HCT116 (cell line): ENCODE data around the gene SCYGR3. TPM values are rescaled to one million over a fixed set of nuclear protein-coding genes. Genes with fewer than 3 reads are reported as not detected.

Experiments
- ATAC-seq: fragments of 200-7000 bp; cut with Tn5 transposase; 2 replicates; pipeline ENCODE4 v1.9.1; 2020; ENCODE audit warnings: mild to moderate bottlenecking, moderate library complexity
- BruUV-seq: library from RNA; stranded (reverse); fragments of 400-500 nt; replicated peaks from 2 replicates; lab custom pipeline; 2021; lab: Mats Ljungman, UMichigan
- CTCF ChIA-PET: fragments of 300-600 bp; sonication (Branson Sonifier 250); formaldehyde crosslinking; loops from one replicate; lab custom pipeline; 2021; ENCODE audit warnings: antibody characterized with exemption; lab: Charles Lee
- POLR2A ChIA-PET: fragments of 300-600, 350-600 bp; sonication (Branson Sonifier 250); formaldehyde crosslinking; loops from one replicate; lab custom pipeline; 2021; ENCODE audit warnings: antibody characterized with exemption; lab: Charles Lee
- RAD21 ChIA-PET, 2 experiments: fragments of 300-600 bp; sonication (Branson Sonifier 250); formaldehyde crosslinking; loops; one replicate each; lab custom pipeline; 2023; ENCODE audit warnings: low total read pairs in 2 of 2; ENCODE audit not compliant: uncharacterized antibody in 2 of 2, unreplicated experiment in 2 of 2, low non-redundant PET in 1 of 2; lab: Charles Lee
- DNase-seq: peaks from one replicate; pipeline ENCODE4 v3.0.0-alpha.2; 2010; ENCODE audit warnings: low read depth, low spot score
- H2AFZ ChIP-seq: fragments of 200-600 bp; shearing (Covaris generic), sonication (generic); 2 replicates; pipeline ENCODE4 v1.6.1; 2017; ENCODE audit warnings: low read depth, mixed run types, mixed read lengths, antibody characterized with exemption, low read length; ENCODE audit not compliant: poor library complexity, severe bottlenecking
- H3K27ac ChIP-seq: 2 replicates; pipeline ENCODE4 v1.5.1; 2012; ENCODE audit warnings: low read depth, low read length
- H3K27me3 ChIP-seq: fragments of 200-600 bp; sonication (generic); 2 replicates; pipeline ENCODE4 v1.6.1; 2016; ENCODE audit warnings: mixed run types, low read length, mixed read lengths; ENCODE audit not compliant: insufficient read depth
- H3K36me3 ChIP-seq, 2 experiments: fragments of 200-500 bp in 1 of 2; fragments of 200-600 bp in 1 of 2; sonication (Bioruptor generic) in 1 of 2; sonication (generic) in 1 of 2; 2 replicates each; pipeline versions ENCODE4 v1.5.1 to v1.6.1; 2014 to 2016; ENCODE audit warnings: low read length in 2 of 2, inconsistent platforms in 1 of 2, mixed read lengths in 1 of 2, mixed run types in 1 of 2; ENCODE audit not compliant: insufficient read depth in 2 of 2, control insufficient read depth in 1 of 2
- H3K4me1 ChIP-seq, 2 experiments: fragments of 200-600 bp in 1 of 2; sonication (generic) in 1 of 2; 2 replicates each; pipeline versions ENCODE4 v1.5.1 to v1.6.1; 2012 to 2017; ENCODE audit warnings: low read length in 2 of 2, inconsistent platforms in 1 of 2, mild to moderate bottlenecking in 1 of 2, mixed read lengths in 1 of 2, mixed run types in 1 of 2, moderate library complexity in 1 of 2; ENCODE audit not compliant: insufficient read depth in 2 of 2, control insufficient read depth in 1 of 2
- H3K4me2 ChIP-seq: fragments of 200-600 bp; sonication (generic); 2 replicates; pipeline ENCODE4 v1.6.1; 2017; ENCODE audit warnings: mixed run types, low read length, mixed read lengths
- H3K4me3 ChIP-seq, 2 experiments: fragments of 200-600 bp in 1 of 2; sonication (generic) in 1 of 2; replicated peaks in 1 of 2; 2 replicates each; pipeline ENCODE4 v1.5.1; 2011 to 2016; ENCODE audit warnings: low read length in 2 of 2, control low read depth in 1 of 2, low read depth in 1 of 2, mild to moderate bottlenecking in 1 of 2, mixed read lengths in 1 of 2, mixed run types in 1 of 2
- H3K79me2 ChIP-seq: fragments of 200-600 bp; sonication (generic); 2 replicates; pipeline ENCODE4 v1.6.1; 2017; ENCODE audit warnings: mild to moderate bottlenecking, mixed run types, low read length, moderate library complexity, mixed read lengths; ENCODE audit not compliant: insufficient read depth
- H3K9ac ChIP-seq: fragments of 200-600 bp; sonication (generic); 2 replicates; pipeline ENCODE4 v1.6.1; 2016; ENCODE audit warnings: low read length, mixed read lengths
- H3K9me2 ChIP-seq: fragments of 200-600 bp; sonication (generic), shearing (Covaris generic); 2 replicates; pipeline ENCODE4 v1.6.1; 2017; ENCODE audit warnings: mixed run types, mild to moderate bottlenecking, moderate library complexity; ENCODE audit not compliant: insufficient read depth
- H3K9me3 ChIP-seq, 2 experiments: fragments of 200-500 bp in 1 of 2; fragments of 200-600 bp in 1 of 2; sonication (Bioruptor generic) in 1 of 2; sonication (generic) in 1 of 2; 2 replicates each; pipeline ENCODE4 v1.6.1; 2014 to 2017; ENCODE audit warnings: low read length in 2 of 2, mixed read lengths in 2 of 2, inconsistent platforms in 1 of 2, low read depth in 1 of 2, mild to moderate bottlenecking in 1 of 2, mixed run types in 1 of 2, moderate library complexity in 1 of 2; ENCODE audit not compliant: control insufficient read depth in 1 of 2, insufficient read depth in 1 of 2
- H4K20me1 ChIP-seq: fragments of 200-600 bp; sonication (generic), shearing (Covaris generic); 2 replicates; pipeline ENCODE4 v1.6.1; 2017; ENCODE audit warnings: mixed run types, mild to moderate bottlenecking, moderate library complexity; ENCODE audit not compliant: insufficient read depth
- CEBPB ChIP-seq: IDR thresholded peaks from 2 replicates; pipeline ENCODE4 v1.6.1; 2012; ENCODE audit warnings: low read depth
- EGR1 ChIP-seq: IDR thresholded peaks from 2 replicates; pipeline ENCODE4 v1.6.1; 2012; ENCODE audit warnings: low read depth
- ELF1 ChIP-seq: IDR thresholded peaks from 2 replicates; pipeline ENCODE4 v1.6.1; 2012; ENCODE audit warnings: low read depth, borderline replicate concordance
- EZH2phosphoT487 ChIP-seq: fragments of 200-600 bp; IDR thresholded peaks from 2 replicates; pipeline ENCODE4 v1.6.1; 2018; ENCODE audit warnings: antibody characterized with exemption, borderline replicate concordance
- JUND ChIP-seq: IDR thresholded peaks from 2 replicates; pipeline ENCODE4 v1.6.1; 2012
- POLR2AphosphoS5 ChIP-seq: IDR thresholded peaks from 2 replicates; pipeline ENCODE4 v1.6.1; 2011; ENCODE audit warnings: mild to moderate bottlenecking, low read depth, low read length, moderate library complexity
- RAD21 ChIP-seq: IDR thresholded peaks from 2 replicates; pipeline ENCODE4 v1.6.1; 2012; ENCODE audit warnings: low read depth, mild to moderate bottlenecking
- SIN3A ChIP-seq: IDR thresholded peaks from 2 replicates; pipeline ENCODE4 v1.6.1; 2012; ENCODE audit warnings: low read depth
- SP1 ChIP-seq: IDR thresholded peaks from 2 replicates; pipeline ENCODE4 v1.6.1; 2012; ENCODE audit warnings: low read depth
- SRF ChIP-seq: IDR thresholded peaks from 2 replicates; pipeline ENCODE4 v1.6.1; 2012; ENCODE audit warnings: low read depth
- YY1 ChIP-seq: IDR thresholded peaks from 2 replicates; pipeline ENCODE4 v1.6.1; 2011; ENCODE audit warnings: low read length, low read depth, moderate library complexity, mild to moderate bottlenecking; ENCODE audit not compliant: insufficient replicate concordance; ENCODE audit errors: extremely low read depth
- ZNF274 ChIP-seq: fragments of 200-500 bp; sonication (Bioruptor generic); IDR thresholded peaks from 2 replicates; pipeline ENCODE4 v1.6.1; 2014; ENCODE audit warnings: mild to moderate bottlenecking, low read depth, low read length, inconsistent platforms
- intact Hi-C: fragments of 100-400 bp; cut with micrococcal nuclease; formaldehyde crosslinking; loops from 2 replicates; pipeline ENCODE4 v1.10.0; 2022
- total RNA-seq: library from RNA; stranded (reverse); gene quantifications from one replicate; pipeline ENCODE4 v1.2.1, GENCODE V29; 2021; ENCODE audit not compliant: unreplicated experiment
- TF ChIP-seq, protein P1 (sequence below): IDR thresholded peaks from 2 replicates; pipeline ENCODE4 v1.6.1; 2012
- TF ChIP-seq, protein P2 (sequence below): IDR thresholded peaks from 2 replicates; pipeline ENCODE4 v1.6.1; 2012
- TF ChIP-seq, protein P3 (sequence below), 3 experiments: fragments of 200-600 bp in 1 of 3; sonication (generic) in 1 of 3; IDR thresholded peaks in 2 of 3; conservative IDR thresholded peaks in 1 of 3; 2 replicates each; pipeline ENCODE4 v1.5.1; 2012 to 2017; ENCODE audit warnings: low read depth in 2 of 3, low read length in 2 of 3, antibody characterized with exemption in 1 of 3, borderline replicate concordance in 1 of 3, control low read depth in 1 of 3, mild to moderate bottlenecking in 1 of 3, mixed read lengths in 1 of 3, mixed run types in 1 of 3, moderate library complexity in 1 of 3; ENCODE audit not compliant: insufficient read depth in 1 of 3

Gene SCYGR3
- total RNA-seq, 1 experiment from 2014 or later = not detected

DNA sequence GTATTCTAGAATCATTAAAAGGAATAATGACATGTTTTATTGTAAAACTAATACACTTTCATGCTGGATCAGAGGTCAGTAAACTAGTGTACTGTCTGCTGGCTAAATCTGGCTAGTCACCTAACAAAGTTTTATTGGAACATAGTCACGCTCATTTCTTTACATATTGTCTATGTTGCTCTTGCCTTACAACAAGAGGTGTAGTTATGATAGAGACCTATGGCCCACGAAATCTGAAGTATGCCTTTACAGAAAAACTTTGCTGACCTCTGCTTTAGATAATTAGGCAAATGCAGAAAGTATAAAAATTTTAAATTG, 45.8 kb downstream of the SCYGR3 start:
- no TSS peak for BruUV-seq
- ATAC-seq (no peak), DNase-seq (no peak)
- no peaks in the 10 kb centered on the region for H3K4me1 ChIP-seq
- H3K9ac ChIP-seq = no peak overlapping the region
- no peak overlapping the region for H2AFZ ChIP-seq
- H3K27me3 ChIP-seq = no peaks in the 10 kb centered on the region
- H3K79me2 ChIP-seq = no peaks in the 10 kb centered on the region
- H3K36me3 ChIP-seq = no peaks in the 10 kb centered on the region; a peak in 1 of 4 replicates
- H3K4me2 ChIP-seq = no peak overlapping the region
- H3K4me3 ChIP-seq = no peak overlapping the region
- no peak overlapping the region for H3K27ac ChIP-seq
- TF ChIP-seq EGR1 = no peak
- TF ChIP-seq POLR2AphosphoS5 = no peak
- TF ChIP-seq ELF1 = no peak
- TF ChIP-seq SIN3A = no peak
- TF ChIP-seq ZNF274 = no peak
- no peak for TF ChIP-seq SP1
- no peak for TF ChIP-seq EZH2phosphoT487
- TF ChIP-seq SRF = no peak
- TF ChIP-seq JUND = no peak
- no peak for TF ChIP-seq YY1
- TF ChIP-seq, protein P1, sequence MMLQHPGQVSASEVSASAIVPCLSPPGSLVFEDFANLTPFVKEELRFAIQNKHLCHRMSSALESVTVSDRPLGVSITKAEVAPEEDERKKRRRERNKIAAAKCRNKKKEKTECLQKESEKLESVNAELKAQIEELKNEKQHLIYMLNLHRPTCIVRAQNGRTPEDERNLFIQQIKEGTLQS = no peak
- no peak for TF ChIP-seq CEBPB
- TF ChIP-seq, protein P2, sequence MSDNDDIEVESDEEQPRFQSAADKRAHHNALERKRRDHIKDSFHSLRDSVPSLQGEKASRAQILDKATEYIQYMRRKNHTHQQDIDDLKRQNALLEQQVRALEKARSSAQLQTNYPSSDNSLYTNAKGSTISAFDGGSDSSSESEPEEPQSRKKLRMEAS = no peak
- TF ChIP-seq, protein P3, sequence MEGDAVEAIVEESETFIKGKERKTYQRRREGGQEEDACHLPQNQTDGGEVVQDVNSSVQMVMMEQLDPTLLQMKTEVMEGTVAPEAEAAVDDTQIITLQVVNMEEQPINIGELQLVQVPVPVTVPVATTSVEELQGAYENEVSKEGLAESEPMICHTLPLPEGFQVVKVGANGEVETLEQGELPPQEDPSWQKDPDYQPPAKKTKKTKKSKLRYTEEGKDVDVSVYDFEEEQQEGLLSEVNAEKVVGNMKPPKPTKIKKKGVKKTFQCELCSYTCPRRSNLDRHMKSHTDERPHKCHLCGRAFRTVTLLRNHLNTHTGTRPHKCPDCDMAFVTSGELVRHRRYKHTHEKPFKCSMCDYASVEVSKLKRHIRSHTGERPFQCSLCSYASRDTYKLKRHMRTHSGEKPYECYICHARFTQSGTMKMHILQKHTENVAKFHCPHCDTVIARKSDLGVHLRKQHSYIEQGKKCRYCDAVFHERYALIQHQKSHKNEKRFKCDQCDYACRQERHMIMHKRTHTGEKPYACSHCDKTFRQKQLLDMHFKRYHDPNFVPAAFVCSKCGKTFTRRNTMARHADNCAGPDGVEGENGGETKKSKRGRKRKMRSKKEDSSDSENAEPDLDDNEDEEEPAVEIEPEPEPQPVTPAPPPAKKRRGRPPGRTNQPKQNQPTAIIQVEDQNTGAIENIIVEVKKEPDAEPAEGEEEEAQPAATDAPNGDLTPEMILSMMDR (IDR thresholded peaks at IDR 0.05 in 2 of 3, conservative IDR thresholded peaks at IDR 0.05 in 1 of 3; ENCODE audit: borderline replicate concordance in 1 of 3, insufficient read depth in 1 of 3, low read depth in 2 of 3, low read length in 2 of 3) = no peak
- no peak for TF ChIP-seq RAD21
- ChIA-PET RAD21 (no interaction called here), CTCF (no interaction called here), POLR2A (no interaction called here)
- no peaks in the 10 kb centered on the region for H3K9me2 ChIP-seq
- no peaks in the 10 kb centered on the region for H3K9me3 ChIP-seq
- intact Hi-C loops = no loop called here
- no peaks in the 10 kb centered on the region for H4K20me1 ChIP-seq
